Measurements from ENCODE around the gene KCNJ9. TPM values are rescaled to one million over a fixed set of nuclear protein-coding genes. Genes with fewer than 3 reads are reported as not detected.

KCNJ9 gene
- polyA plus RNA-seq, 1 donor from 2014 or later = 8.0 TPM

DNA sequence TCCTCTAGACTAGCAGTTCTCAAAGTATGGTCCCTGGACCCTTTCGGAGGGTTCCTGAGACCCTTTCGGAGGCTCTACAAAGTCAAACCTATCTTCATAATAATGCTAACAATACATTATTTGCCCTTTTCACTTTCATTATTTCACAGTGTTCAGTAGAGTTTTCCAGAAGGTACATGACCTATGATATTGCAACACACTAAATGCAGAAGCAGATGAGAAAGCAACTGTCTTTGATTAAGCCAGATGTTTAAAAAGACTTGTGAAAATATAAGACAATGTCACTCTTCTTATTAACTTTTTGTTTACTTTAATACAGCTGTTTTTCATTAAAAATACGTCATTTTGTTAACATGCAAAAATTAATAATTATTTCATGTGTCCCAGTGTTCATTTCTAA lies 17.2 kb upstream of the KCNJ9 start:
- Histone ChIP-seq H3K27me3 (ENCODE audit: insufficient read depth, low read depth, low read length) (no peaks in the 10 kb centered on the region), H3K27ac (ENCODE audit: low read length) (no peak overlapping the region), H3K36me3 (ENCODE audit: insufficient read depth, low read length) (no peaks in the 10 kb centered on the region), H4K20me1 (ENCODE audit: insufficient read depth) (no peaks in the 10 kb centered on the region), H3K4me3 (ENCODE audit: low read length) (no peak overlapping the region), H3K9me3 (ENCODE audit: low read length) (no peaks in the 10 kb centered on the region), H3K9me2 (ENCODE audit: insufficient read depth, low read length) (no peaks in the 10 kb centered on the region), H2AFZ (ENCODE audit: low read depth, low read length) (no peak overlapping the region), H3K4me2 (ENCODE audit: low read length) (no peak overlapping the region), H3F3A (ENCODE audit: insufficient read depth, low read length, poor library complexity, severe bottlenecking) (no peaks in the 10 kb centered on the region), H3K79me2 (replicated peaks; ENCODE audit: insufficient read depth, low read length) (no peaks in the 10 kb centered on the region), H3K9ac (ENCODE audit: low read length) (no peak overlapping the region)
- TF ChIP-seq POLR2AphosphoS5 (IDR thresholded peaks at IDR 0.05) = no peak
- TF ChIP-seq SMC3 (conservative IDR thresholded peaks at IDR 0.05; ENCODE audit: poor library complexity) = no peak
- TF ChIP-seq, protein P1, sequence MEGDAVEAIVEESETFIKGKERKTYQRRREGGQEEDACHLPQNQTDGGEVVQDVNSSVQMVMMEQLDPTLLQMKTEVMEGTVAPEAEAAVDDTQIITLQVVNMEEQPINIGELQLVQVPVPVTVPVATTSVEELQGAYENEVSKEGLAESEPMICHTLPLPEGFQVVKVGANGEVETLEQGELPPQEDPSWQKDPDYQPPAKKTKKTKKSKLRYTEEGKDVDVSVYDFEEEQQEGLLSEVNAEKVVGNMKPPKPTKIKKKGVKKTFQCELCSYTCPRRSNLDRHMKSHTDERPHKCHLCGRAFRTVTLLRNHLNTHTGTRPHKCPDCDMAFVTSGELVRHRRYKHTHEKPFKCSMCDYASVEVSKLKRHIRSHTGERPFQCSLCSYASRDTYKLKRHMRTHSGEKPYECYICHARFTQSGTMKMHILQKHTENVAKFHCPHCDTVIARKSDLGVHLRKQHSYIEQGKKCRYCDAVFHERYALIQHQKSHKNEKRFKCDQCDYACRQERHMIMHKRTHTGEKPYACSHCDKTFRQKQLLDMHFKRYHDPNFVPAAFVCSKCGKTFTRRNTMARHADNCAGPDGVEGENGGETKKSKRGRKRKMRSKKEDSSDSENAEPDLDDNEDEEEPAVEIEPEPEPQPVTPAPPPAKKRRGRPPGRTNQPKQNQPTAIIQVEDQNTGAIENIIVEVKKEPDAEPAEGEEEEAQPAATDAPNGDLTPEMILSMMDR (IDR thresholded peaks at IDR 0.05; ENCODE audit: poor library complexity, severe bottlenecking) = no peak
- TF ChIP-seq EZH2 (IDR thresholded peaks at IDR 0.05; ENCODE audit: borderline replicate concordance, insufficient read depth, low read length, poor library complexity, severe bottlenecking) = no peak
- no peak for TF ChIP-seq MXI1 (conservative IDR thresholded peaks at IDR 0.05; ENCODE audit: poor library complexity, severe bottlenecking)
- no peak for TF ChIP-seq EP300 (conservative IDR thresholded peaks at IDR 0.05; ENCODE audit: poor library complexity, severe bottlenecking)
- no peak for TF ChIP-seq RAD21 (conservative IDR thresholded peaks at IDR 0.05)
- TF ChIP-seq TAF1 (IDR thresholded peaks at IDR 0.05; ENCODE audit: low read depth) = no peak
- TF ChIP-seq, protein P2, sequence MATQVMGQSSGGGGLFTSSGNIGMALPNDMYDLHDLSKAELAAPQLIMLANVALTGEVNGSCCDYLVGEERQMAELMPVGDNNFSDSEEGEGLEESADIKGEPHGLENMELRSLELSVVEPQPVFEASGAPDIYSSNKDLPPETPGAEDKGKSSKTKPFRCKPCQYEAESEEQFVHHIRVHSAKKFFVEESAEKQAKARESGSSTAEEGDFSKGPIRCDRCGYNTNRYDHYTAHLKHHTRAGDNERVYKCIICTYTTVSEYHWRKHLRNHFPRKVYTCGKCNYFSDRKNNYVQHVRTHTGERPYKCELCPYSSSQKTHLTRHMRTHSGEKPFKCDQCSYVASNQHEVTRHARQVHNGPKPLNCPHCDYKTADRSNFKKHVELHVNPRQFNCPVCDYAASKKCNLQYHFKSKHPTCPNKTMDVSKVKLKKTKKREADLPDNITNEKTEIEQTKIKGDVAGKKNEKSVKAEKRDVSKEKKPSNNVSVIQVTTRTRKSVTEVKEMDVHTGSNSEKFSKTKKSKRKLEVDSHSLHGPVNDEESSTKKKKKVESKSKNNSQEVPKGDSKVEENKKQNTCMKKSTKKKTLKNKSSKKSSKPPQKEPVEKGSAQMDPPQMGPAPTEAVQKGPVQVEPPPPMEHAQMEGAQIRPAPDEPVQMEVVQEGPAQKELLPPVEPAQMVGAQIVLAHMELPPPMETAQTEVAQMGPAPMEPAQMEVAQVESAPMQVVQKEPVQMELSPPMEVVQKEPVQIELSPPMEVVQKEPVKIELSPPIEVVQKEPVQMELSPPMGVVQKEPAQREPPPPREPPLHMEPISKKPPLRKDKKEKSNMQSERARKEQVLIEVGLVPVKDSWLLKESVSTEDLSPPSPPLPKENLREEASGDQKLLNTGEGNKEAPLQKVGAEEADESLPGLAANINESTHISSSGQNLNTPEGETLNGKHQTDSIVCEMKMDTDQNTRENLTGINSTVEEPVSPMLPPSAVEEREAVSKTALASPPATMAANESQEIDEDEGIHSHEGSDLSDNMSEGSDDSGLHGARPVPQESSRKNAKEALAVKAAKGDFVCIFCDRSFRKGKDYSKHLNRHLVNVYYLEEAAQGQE (IDR thresholded peaks at IDR 0.05; ENCODE audit: borderline replicate concordance) = no peak

DNA sequence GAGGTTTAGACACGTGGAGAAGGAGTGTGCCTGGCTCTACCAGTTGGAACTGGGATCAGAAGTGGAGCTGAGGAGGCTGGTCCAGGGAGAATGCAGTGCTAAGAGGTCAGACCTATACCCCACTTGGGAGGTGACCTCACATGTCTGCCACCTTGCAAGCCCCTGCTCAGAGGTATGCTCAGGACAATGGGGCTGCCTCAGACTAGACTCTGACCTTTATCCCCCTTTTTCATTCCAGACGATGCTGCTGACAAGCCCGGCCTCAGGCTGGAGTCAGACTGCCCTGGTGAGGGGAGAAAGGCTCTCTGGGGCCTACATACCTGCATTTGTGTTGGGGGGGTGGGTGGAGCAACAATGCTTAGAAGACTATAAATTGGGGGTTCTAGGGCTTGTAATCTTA lies 16.6 kb upstream of the KCNJ9 start:
- Histone ChIP-seq H3K27ac (ENCODE audit: low read length) (no peak overlapping the region), H3K4me2 (ENCODE audit: low read length) (no peak overlapping the region), H3K9me3 (ENCODE audit: low read length) (no peaks in the 10 kb centered on the region), H3F3A (ENCODE audit: insufficient read depth, low read length, poor library complexity, severe bottlenecking) (no peaks in the 10 kb centered on the region), H2AFZ (ENCODE audit: low read depth, low read length) (no peak overlapping the region), H3K27me3 (ENCODE audit: insufficient read depth, low read depth, low read length) (peaks cover under 1% of the 10 kb centered on the region), H3K9me2 (ENCODE audit: insufficient read depth, low read length) (no peaks in the 10 kb centered on the region), H3K36me3 (ENCODE audit: insufficient read depth, low read length) (no peaks in the 10 kb centered on the region), H3K9ac (ENCODE audit: low read length) (no peak overlapping the region), H4K20me1 (ENCODE audit: insufficient read depth) (no peaks in the 10 kb centered on the region), H3K4me3 (ENCODE audit: low read length) (no peak overlapping the region), H3K79me2 (replicated peaks; ENCODE audit: insufficient read depth, low read length) (no peaks in the 10 kb centered on the region)
- TF ChIP-seq, protein P2 (IDR thresholded peaks at IDR 0.05; ENCODE audit: borderline replicate concordance) = no peak
- TF ChIP-seq TAF1 (IDR thresholded peaks at IDR 0.05; ENCODE audit: low read depth) (no peak), MXI1 (conservative IDR thresholded peaks at IDR 0.05; ENCODE audit: poor library complexity, severe bottlenecking) (no peak), POLR2AphosphoS5 (IDR thresholded peaks at IDR 0.05) (no peak), EZH2 (IDR thresholded peaks at IDR 0.05; ENCODE audit: borderline replicate concordance, insufficient read depth, low read length, poor library complexity, severe bottlenecking) (no peak), RAD21 (conservative IDR thresholded peaks at IDR 0.05) (no peak), SMC3 (conservative IDR thresholded peaks at IDR 0.05; ENCODE audit: poor library complexity) (no peak), EP300 (conservative IDR thresholded peaks at IDR 0.05; ENCODE audit: poor library complexity, severe bottlenecking) (no peak)
- TF ChIP-seq, protein P1 (IDR thresholded peaks at IDR 0.05; ENCODE audit: poor library complexity, severe bottlenecking) = no peak

Measured in neural cell (in vitro differentiated cells).